RWPE1 (cell line): ENCODE measurements around the gene MMP24OS.

ENCODE experiments used
- CTCF ChIA-PET: fragments of 350-600 bp; sonication (Branson Sonifier 250); formaldehyde crosslinking; extraction: SDS; loops from one replicate; lab custom pipeline; 2021; lab: Yijun Ruan, JAX
- POLR2A ChIA-PET: fragments of 400-600 bp; formaldehyde crosslinking; extraction: SDS; loops from one replicate; lab custom pipeline; 2020; ENCODE audit warnings: antibody characterized with exemption; ENCODE audit not compliant: low non-redundant PET; lab: Yijun Ruan, JAX
- DNase-seq: peaks from one replicate; pipeline ENCODE4 v3.0.0; 2012; ENCODE audit warnings: low spot score
- H3K27ac ChIP-seq: fragments of 450-650 bp; 2 replicates; pipeline ENCODE4 v1.5.1; 2017
- CTCF ChIP-seq: fragments of 450-650 bp; conservative IDR thresholded peaks from 2 replicates; pipeline ENCODE4 v1.5.1; 2017; ENCODE audit warnings: low read depth, mild to moderate bottlenecking

MMP24OS gene

DNA sequence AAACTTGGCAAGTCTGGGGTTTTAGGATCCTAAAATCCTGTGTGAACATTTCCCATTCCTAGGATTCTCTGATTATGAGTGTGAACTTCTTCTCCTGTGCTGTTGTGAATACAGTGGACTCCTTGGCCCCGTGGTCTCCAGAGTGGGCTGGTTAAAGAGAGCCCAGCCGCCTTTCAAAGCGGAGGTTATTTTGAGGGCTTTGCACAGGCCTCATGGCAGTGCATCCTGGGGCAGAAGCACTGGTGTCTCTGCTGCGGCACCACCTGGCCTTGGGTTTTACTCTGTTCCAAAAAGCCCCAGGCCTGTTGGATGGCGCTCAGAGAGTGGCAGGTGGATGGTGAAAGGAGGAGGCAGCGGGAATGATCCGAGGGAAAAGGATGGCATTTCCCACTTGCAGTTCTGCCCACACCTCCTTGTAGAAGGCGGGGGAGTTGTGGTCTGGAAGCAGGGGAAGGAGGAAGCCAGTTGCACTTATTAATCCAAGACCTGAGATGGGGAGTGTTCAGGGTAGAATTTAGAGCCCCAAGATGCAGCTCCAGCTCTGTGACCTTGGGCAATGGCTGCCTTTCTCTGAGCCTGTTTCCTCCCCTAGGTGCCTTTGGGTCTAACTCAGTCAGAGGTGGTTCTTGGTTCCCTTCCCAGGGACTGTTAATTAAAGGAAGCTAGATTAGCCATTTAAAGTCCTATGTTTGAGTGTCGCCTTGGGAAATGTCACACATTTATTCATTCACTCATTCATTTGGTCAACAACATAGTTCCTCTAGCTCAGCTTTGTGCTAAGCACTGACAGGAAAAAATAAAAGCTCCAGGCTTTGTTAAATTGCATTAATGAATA is 29.1 kb downstream of the MMP24OS start:
- TF ChIP-seq CTCF = no peak
- H3K27ac ChIP-seq = no peak overlapping the region
- no peak for DNase-seq
- ChIA-PET CTCF (interaction anchor here (0.7 kb wide), 2 partner anchors 187 to 1180 kb away, joined by 3 to 5 read pairs; no protein-coding TSS in a partner anchor), POLR2A (interaction anchor here (0.7 kb wide), 1 partner anchor 22 kb away, joined by 5 read pairs; no protein-coding TSS in a partner anchor)

DNA sequence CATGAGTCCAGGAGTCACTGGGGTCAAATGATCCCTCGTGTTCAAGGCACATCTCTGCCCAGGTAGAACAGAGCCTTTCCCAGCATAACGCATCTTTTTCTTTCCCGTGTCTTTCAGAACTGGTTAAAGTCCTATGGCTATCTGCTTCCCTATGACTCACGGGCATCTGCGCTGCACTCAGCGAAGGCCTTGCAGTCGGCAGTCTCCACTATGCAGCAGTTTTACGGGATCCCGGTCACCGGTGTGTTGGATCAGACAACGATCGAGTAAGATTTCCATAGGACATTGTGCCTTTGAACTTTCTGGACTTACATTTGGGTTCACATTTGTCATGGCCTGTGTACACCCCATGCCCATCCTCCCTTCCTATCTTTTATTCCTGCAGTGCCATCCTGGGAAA is 31.2 kb downstream of the MMP24OS start:
- no peak for TF ChIP-seq CTCF
- no peak for DNase-seq
- ChIA-PET CTCF (interaction anchor here (0.6 to 0.7 kb wide), 2 partner anchors 22 to 251 kb away, joined by 4 to 5 read pairs; no protein-coding TSS in a partner anchor), POLR2A (interaction anchor here (0.7 kb wide), 1 partner anchor 27 kb away, joined by 5 read pairs; no protein-coding TSS in a partner anchor)
- H3K27ac ChIP-seq = no peak overlapping the region

GRCh38 chr20:35243986-35244385 is 33.9 kb downstream of the MMP24OS start:
- CTCF ChIA-PET = interaction anchor here (0.5 to 0.7 kb wide), 2 partner anchors 99 to 143 kb away, joined by 3 read pairs; no protein-coding TSS in a partner anchor

DNA sequence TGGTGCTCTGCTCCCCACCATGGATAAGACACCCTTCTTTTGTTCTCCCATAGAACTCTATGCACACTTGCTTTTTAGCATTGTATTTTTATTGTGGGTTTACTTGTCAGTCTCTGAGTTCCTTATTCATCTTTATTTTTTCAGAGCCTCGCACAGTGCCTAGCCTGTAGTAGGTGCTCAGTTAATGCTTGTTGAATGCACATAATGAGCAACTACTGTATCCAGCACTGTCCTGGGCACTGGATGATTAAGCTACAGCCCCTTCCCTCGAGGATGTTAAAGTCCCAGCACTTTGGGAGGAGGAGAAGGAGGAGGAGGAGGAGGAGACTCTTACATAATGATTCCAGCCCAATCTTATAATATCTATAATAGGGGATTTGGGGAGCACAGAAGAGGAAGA is 34.6 kb downstream of the MMP24OS start:
- ChIA-PET POLR2A (no interaction called here), CTCF (interaction anchor here (0.5 to 0.6 kb wide), 3 partner anchors 19 to 184 kb away, joined by 3 read pairs; no protein-coding TSS in a partner anchor)
- DNase-seq = no peak
- no peak overlapping the region for H3K27ac ChIP-seq
- TF ChIP-seq CTCF = no peak

More at GRCh38 chr20:35243986-35244385, 33.9 kb downstream of the MMP24OS start:
- DNase-seq = no peak
- no peak overlapping the region for H3K27ac ChIP-seq
- no peak for TF ChIP-seq CTCF
- POLR2A ChIA-PET = no interaction called here

GRCh38 chr20:35240811-35241293 is 37.1 kb downstream of the MMP24OS start:
- no peak for TF ChIP-seq CTCF
- POLR2A ChIA-PET = no interaction called here

GRCh38 chr20:35240083-35240810 is 37.7 kb downstream of the MMP24OS start:
- TF ChIP-seq CTCF = no peak
- ChIA-PET CTCF (interaction anchor here (0.6 kb wide), 4 partner anchors 19 to 207 kb away, joined by 3 to 4 read pairs (median 3); no protein-coding TSS in a partner anchor), POLR2A (interaction anchor here (0.5 kb wide), 1 partner anchor 131 kb away, joined by 3 read pairs; no protein-coding TSS in a partner anchor)
- DNase-seq = no peak
- no peak overlapping the region for H3K27ac ChIP-seq

More at GRCh38 chr20:35240811-35241293, 37.1 kb downstream of the MMP24OS start:
- CTCF ChIA-PET = interaction anchor here (0.6 to 1.3 kb wide), 3 partner anchors 96 to 207 kb away, joined by 3 to 4 read pairs (median 4); no protein-coding TSS in a partner anchor
- no peak overlapping the region for H3K27ac ChIP-seq
- no peak for DNase-seq
